GM13977 (cell line): Measurements from ENCODE around the gene PRKCB.

Source experiments
- DNase-seq: peaks from one replicate; pipeline ENCODE4 v3.0.0; 2012; ENCODE audit warnings: low spot score
- in situ Hi-C: fragments of 300-500 bp; cut with MboI; formaldehyde crosslinking; loops from one replicate; pipeline ENCODE4 v1.12.0; 2022; ENCODE audit warnings: low sequenced_read_pairs, low pct_unique_long_range_greater_than_20kb, mixed read lengths, inconsistent platforms; ENCODE audit not compliant: unreplicated experiment
- TF ChIP-seq, protein P1 (sequence below): IDR thresholded peaks from 2 replicates; pipeline ENCODE4 v1.5.1; 2012; ENCODE audit warnings: mild to moderate bottlenecking, control low read depth; ENCODE audit not compliant: insufficient read depth; ENCODE audit errors: extremely low read depth, missing control alignments

Gene PRKCB

DNA sequence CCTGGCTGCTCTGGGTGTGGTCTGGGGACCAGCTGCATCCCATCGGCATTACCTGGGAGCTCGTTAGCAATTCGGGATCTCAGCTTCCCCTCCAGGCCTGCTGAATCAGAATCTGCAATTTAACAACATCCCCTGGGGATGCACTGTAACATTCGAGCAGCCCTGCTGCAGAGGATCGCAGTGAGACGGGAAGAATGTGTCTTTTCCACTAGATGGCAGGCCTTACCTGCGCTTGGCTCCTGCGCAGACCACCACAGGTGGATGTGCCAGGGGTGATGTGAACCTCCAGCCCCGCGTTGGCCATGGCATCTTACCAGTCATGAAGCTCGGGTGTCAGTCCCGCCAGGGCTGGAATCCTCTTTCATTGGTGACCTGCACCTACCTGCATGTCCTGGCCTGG, 209.9 kb downstream of the PRKCB start:
- in situ Hi-C loops, result loop anchor here (10.0 kb wide), 1 partner anchor 459 kb away; no protein-coding TSS in a partner anchor
- TF ChIP-seq, protein P1, sequence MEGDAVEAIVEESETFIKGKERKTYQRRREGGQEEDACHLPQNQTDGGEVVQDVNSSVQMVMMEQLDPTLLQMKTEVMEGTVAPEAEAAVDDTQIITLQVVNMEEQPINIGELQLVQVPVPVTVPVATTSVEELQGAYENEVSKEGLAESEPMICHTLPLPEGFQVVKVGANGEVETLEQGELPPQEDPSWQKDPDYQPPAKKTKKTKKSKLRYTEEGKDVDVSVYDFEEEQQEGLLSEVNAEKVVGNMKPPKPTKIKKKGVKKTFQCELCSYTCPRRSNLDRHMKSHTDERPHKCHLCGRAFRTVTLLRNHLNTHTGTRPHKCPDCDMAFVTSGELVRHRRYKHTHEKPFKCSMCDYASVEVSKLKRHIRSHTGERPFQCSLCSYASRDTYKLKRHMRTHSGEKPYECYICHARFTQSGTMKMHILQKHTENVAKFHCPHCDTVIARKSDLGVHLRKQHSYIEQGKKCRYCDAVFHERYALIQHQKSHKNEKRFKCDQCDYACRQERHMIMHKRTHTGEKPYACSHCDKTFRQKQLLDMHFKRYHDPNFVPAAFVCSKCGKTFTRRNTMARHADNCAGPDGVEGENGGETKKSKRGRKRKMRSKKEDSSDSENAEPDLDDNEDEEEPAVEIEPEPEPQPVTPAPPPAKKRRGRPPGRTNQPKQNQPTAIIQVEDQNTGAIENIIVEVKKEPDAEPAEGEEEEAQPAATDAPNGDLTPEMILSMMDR, result no peak
- no peak for DNase-seq

DNA sequence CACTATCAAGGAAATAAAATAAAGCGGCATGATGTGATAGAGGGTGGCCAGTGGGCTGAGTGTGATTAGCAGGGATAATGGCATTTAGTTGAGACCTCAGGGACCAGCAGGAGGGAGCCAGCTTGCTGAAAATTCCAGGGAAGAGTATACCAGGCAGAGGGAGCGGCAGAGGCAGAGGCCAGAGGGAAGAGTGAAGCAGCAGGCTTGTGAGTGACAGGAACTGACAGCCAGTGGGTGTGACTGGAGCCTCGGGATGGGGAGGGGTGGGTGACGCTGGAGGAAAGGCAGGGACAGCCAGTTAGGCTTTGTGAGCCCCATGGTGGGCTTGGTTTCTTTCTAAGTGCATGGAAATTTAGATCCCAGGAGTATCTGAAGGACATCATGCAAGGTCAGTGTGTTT, 210.7 kb downstream of the PRKCB start:
- no peak for DNase-seq
- in situ Hi-C loops, result loop anchor here (10.0 kb wide), 1 partner anchor 458 kb away; no protein-coding TSS in a partner anchor
- TF ChIP-seq, protein P1, result no peak

DNA sequence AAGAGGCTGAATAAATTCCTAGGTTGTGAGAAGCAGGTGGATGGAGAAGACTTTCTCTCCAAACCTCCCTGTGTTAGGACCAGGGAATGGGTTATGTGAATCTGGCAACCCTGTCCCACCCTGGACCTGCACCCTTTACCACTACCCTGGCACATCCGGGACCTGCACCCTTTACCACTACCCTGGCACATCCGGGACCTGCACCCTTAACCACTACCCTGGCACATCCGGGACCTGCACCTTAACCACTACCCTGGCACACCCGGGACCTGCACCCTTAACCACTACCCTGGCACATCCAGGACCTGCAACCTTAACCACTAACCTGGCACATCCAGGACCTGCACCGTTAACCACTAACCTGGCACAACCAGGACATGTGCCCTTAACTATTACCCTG, 213.3 kb downstream of the PRKCB start:
- TF ChIP-seq, protein P1, result no peak
- in situ Hi-C loops, result loop anchor here (10.0 kb wide), 1 partner anchor 456 kb away; no protein-coding TSS in a partner anchor
- no peak for DNase-seq

DNA sequence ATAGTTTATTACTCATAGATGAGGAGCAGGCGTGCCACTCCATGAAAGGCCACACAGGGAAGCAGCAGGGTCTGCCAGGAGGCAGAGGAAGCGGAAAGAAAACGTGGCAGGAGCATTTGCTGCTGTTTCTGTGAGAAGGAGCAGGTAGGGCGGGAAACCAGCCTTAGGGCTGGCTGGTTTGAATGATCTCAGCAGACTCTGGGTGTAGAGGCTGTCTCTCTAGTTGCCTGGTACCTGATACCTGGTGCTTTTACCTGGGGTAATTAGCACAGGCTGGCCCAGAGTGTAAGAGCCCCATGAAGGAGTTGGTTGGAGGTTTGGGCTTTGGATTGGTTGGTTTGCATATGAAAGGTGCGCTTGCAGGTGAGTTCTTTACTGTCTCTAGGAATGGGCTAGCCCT, 215.3 kb downstream of the PRKCB start:
- in situ Hi-C loops, result no loop called here
- DNase-seq, result no peak
- TF ChIP-seq, protein P1, result no peak

DNA sequence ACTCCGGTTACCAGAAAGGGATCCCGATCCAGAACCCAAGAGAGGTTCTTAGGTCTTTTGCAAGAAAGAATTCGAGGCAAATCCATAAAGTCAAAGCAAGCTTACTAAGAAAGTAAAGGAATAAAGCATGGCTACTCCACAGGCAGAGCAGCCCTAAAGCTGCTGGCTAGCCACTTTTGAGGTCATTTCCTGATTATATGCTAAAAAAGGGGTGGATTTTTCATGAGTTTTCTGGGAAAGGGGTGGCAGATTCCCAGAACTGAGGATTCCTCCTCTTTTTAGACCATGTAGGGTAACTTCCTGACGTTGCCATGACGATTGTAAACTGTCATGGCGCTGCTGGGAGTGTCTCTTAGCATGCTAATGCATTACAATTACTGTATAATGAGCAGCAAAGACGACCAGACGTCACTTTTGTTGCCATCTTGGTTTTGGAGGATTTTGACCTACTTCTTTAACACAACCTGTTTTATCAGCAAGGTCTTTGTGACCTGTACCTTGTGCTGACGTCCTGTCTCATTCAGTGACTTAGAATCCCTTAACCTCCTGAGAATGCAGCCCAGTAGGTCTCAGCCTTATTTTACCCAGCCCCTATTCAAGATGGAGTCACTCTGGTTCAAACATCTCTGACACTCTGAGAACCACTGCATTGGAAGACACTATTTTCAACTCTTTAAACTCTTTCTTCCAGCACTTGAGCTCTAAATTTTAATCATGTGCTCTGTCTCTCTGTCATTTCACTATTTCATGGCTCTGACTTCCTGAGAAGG, 216.7 kb downstream of the PRKCB start:
- TF ChIP-seq, protein P1, result no peak
- in situ Hi-C loops, result no loop called here
- DNase-seq, result no peak

DNA sequence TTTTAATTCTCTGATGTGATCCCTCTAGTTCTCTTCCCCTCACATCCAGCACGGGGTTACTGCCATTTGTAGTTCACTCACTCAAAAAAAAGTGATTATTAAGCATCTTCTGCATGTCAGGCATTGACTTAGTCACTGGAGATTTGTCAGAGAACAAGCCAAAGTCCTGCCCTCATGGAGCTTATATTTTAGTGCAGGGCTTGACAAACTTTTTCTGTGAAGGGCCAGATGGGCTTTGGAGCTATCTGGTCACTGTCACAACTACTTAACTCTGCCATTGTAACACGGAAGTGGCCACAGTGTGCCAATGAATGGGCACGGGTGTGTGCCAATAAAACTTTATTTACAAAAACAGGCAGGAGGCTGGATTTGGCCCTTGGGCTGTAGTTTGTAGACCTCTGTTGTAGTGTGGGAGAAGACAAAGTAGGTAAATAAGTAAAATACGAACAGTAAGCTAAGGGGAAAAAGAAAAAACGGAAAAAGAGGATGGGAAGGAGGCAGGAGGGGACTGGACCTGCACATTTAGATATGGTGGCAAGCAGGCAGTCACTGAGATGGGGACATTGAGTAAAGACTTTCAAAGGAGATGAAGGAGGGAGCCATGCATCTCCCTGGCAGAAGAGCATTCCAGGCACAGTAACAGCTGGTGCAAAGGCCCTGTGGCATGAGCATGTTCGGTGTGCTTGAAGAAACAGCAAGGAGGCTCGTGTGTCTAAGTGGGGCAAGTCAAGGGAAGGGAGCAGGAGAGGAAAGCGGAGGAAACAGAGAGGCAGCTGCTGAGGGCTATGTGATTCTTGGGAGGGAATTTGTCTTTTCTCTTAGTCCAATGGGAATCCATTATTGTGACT, 217.5 kb downstream of the PRKCB start:
- in situ Hi-C loops, result no loop called here
- TF ChIP-seq, protein P1, result no peak
- DNase-seq, result no peak
